ENCODE results near the gene TRIM3.

DNA sequence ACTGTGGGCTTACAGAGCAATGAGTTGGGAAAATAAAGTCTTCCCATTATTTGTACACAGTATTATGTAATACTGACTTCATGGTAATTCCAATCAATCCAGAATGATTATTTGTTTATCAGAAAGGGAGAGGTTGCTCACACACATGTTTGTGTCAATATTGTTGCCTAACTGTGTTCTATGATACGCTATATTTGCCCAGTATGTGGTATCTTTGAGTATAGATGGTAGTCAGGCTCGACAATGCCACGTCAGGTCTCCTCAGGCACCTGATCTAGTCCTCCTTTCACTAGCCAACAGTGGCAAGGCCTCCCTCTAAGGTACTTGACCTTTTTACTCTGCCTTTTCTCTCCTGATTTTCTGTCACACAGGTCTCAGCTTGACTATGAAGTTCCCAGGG lies 28.6 kb upstream of the TRIM3 start:
- TF ChIP-seq, protein P1, sequence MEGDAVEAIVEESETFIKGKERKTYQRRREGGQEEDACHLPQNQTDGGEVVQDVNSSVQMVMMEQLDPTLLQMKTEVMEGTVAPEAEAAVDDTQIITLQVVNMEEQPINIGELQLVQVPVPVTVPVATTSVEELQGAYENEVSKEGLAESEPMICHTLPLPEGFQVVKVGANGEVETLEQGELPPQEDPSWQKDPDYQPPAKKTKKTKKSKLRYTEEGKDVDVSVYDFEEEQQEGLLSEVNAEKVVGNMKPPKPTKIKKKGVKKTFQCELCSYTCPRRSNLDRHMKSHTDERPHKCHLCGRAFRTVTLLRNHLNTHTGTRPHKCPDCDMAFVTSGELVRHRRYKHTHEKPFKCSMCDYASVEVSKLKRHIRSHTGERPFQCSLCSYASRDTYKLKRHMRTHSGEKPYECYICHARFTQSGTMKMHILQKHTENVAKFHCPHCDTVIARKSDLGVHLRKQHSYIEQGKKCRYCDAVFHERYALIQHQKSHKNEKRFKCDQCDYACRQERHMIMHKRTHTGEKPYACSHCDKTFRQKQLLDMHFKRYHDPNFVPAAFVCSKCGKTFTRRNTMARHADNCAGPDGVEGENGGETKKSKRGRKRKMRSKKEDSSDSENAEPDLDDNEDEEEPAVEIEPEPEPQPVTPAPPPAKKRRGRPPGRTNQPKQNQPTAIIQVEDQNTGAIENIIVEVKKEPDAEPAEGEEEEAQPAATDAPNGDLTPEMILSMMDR (IDR thresholded peaks at IDR 0.05; ENCODE audit: poor library complexity, severe bottlenecking): no peak
- no peak for TF ChIP-seq SMC3 (conservative IDR thresholded peaks at IDR 0.05; ENCODE audit: poor library complexity)
